ENCODE results near the gene MTHFD1L. TPM values are rescaled to one million over a fixed set of nuclear protein-coding genes. Genes with fewer than 3 reads are reported as not detected.

The MTHFD1L gene
- total and polyA plus RNA-seq, 2 of the 8 experiments (the other 6 are each of a cell fraction or from before 2014, with no cell fraction given) = 29.2 to 105 TPM

DNA sequence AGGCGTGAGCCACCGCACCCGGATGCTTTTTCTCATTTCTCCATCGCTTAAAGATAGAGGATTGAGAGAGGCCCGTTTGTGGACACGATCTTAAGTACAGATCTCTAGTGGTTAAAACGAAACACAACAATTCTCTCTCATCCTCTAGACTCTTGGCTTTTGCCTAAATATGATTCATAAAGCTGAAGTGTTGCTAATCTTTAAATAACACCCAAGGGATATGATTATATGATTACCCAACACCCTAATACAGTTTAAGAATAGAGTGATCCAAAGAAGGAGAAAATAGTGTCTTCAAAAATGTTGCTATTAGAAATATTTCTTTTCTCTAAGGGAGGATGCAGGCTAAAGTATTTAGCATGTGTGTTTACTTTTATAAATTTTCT lies 50.4 kb downstream of the MTHFD1L start (continued):
- TF ChIP-seq FOSL1 (IDR thresholded peaks at IDR 0.05; ENCODE audit: insufficient read depth, low read depth, low read length) = no peak
- TF ChIP-seq HDAC2 (IDR thresholded peaks at IDR 0.05; ENCODE audit: borderline replicate concordance in 1 of 2, low read depth in 2 of 2, low read length in 2 of 2) = no peak
- TF ChIP-seq SAP30 (IDR thresholded peaks at IDR 0.05; ENCODE audit: insufficient read depth, insufficient replicate concordance, low read length) = no peak
- no peak for TF ChIP-seq JUND (IDR thresholded peaks at IDR 0.05; ENCODE audit: low read length)

Measured in H1 (cell line).